Upper lobe of right lung (tissue), 1 donor: ENCODE data around the gene RBM15. TPM values are rescaled to one million over a fixed set of nuclear protein-coding genes. Genes with fewer than 3 reads are reported as not detected.

Source experiments
- ATAC-seq: fragments of 200-7000 bp; cut with Tn5 transposase; one replicate; pipeline ENCODE4 v1.9.1; 2020; ENCODE audit warnings: mild to moderate bottlenecking, moderate library complexity
- DNase-seq: peaks from one replicate; pipeline ENCODE4 v3.0.0-alpha.2; 2020
- H3K27ac ChIP-seq: fragments of 200-600 bp; one replicate; pipeline ENCODE4 v1.8.0; 2022
- H3K27me3 ChIP-seq: fragments of 200-600 bp; one replicate; pipeline ENCODE4 v1.8.0; 2022; ENCODE audit warnings: mild to moderate bottlenecking
- H3K36me3 ChIP-seq: fragments of 200-600 bp; one replicate; pipeline ENCODE4 v1.8.0; 2022
- H3K4me1 ChIP-seq: fragments of 200-600 bp; one replicate; pipeline ENCODE4 v1.8.0; 2022
- H3K4me3 ChIP-seq: fragments of 200-600 bp; one replicate; pipeline ENCODE4 v1.8.0; 2022; ENCODE audit warnings: mild to moderate bottlenecking
- H3K9me3 ChIP-seq: fragments of 200-600 bp; one replicate; pipeline ENCODE4 v1.8.0; 2022
- intact Hi-C: fragments of 100-400 bp; cut with DNase I; formaldehyde crosslinking; loops from one replicate; pipeline ENCODE4 v1.11.0; 2022
- total RNA-seq: library from RNA; stranded (reverse); fragmentation: NEBNext Ultra II Directional; extraction: Animal tissue kit (Norgen Biotek cat#: 25700); gene quantifications from one replicate; pipeline ENCODE4 v1.2.1, GENCODE V29; 2021
- TF ChIP-seq, protein P1 (sequence below): fragments of 200-600 bp; IDR thresholded peaks from one replicate; pipeline ENCODE4 v1.8.0; 2022; ENCODE audit warnings: antibody characterized with exemption
- donor health status: DM: no; HTN: yes; CAD: no; lungs with severe emphysema.

Gene RBM15
- total RNA-seq, 1 donor from 2014 or later, result 22.1 TPM

DNA sequence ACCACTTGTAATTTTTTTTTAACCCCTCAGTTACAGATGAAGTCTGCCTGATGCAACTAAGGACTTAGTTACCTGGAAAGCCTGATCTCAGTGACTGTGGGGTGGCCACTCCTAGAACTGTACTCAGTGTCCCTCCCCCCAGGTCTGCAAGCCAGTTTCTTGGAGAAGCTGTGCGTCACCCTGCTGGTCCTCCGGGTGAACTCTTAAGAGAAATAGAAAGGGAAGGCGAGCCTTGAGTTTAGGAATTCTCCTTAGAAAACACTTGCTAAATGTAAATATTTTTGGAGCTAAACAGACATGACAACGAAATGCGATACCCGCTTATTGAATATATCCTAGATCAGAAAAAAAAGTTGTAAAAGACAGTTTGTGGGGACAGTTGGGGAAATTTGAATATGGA lies 50.9 kb downstream of the RBM15 start:
- TF ChIP-seq, protein P1, sequence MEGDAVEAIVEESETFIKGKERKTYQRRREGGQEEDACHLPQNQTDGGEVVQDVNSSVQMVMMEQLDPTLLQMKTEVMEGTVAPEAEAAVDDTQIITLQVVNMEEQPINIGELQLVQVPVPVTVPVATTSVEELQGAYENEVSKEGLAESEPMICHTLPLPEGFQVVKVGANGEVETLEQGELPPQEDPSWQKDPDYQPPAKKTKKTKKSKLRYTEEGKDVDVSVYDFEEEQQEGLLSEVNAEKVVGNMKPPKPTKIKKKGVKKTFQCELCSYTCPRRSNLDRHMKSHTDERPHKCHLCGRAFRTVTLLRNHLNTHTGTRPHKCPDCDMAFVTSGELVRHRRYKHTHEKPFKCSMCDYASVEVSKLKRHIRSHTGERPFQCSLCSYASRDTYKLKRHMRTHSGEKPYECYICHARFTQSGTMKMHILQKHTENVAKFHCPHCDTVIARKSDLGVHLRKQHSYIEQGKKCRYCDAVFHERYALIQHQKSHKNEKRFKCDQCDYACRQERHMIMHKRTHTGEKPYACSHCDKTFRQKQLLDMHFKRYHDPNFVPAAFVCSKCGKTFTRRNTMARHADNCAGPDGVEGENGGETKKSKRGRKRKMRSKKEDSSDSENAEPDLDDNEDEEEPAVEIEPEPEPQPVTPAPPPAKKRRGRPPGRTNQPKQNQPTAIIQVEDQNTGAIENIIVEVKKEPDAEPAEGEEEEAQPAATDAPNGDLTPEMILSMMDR, result no peak
- H3K4me1 ChIP-seq, result no peaks in the 10 kb centered on the region
- H3K27ac ChIP-seq, result peak overlapping the region; percentile 27
- H3K9me3 ChIP-seq, result no peaks in the 10 kb centered on the region
- ATAC-seq, result peak; percentile 91
- DNase-seq, result no peak
- intact Hi-C loops, result no loop called here
- no peaks in the 10 kb centered on the region for H3K27me3 ChIP-seq
- H3K36me3 ChIP-seq, result no peaks in the 10 kb centered on the region
- peak overlapping the region; percentile 34 for H3K4me3 ChIP-seq

DNA sequence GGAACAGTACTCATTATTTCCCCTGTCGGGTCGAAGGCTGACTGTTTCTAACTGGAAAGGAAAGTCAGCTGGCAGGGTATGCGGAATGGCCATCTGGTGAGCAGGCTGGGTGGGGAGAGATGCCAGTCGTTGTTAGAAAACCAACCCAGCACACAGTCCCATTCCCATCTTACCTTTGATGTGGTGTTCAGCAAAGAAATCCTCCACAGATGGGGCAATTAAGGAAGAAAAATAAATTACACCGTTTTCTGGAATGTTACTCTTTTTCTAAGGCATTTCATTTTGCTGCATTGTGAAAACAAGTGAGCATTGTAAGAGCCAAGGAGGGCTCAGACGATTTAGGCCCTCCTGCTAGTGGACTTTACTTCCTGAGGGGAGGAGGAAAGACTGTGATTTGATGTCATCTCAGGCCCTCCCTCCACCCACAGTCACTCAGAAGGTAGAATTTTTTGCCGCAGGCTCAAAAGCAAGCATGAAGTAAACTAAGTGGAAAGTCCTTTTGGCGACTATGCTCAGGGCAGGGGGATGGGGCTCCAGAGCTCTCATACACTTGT lies 51.6 kb downstream of the RBM15 start, which contains the start of gene SLC16A4:
TSS of gene SLC16A4 (minus strand) at position 335 of the 554 bp plus-strand sequence. CDS start 1,703 bp downstream, outside the sequence.
- no peaks in the 10 kb centered on the region for H3K27me3 ChIP-seq
- H3K4me1 ChIP-seq, result no peaks in the 10 kb centered on the region
- H3K27ac ChIP-seq, result peak within 1 kb of the TSS; percentile 27
- DNase-seq (no peak), ATAC-seq (peak; percentile 78)
- H3K9me3 ChIP-seq, result no peaks in the 10 kb centered on the region
- H3K4me3 ChIP-seq, result peak within 1 kb of the TSS; percentile 34
- intact Hi-C loops, result no loop called here
- no peaks in the 10 kb centered on the region for H3K36me3 ChIP-seq
- TF ChIP-seq, protein P1, result no peak

DNA sequence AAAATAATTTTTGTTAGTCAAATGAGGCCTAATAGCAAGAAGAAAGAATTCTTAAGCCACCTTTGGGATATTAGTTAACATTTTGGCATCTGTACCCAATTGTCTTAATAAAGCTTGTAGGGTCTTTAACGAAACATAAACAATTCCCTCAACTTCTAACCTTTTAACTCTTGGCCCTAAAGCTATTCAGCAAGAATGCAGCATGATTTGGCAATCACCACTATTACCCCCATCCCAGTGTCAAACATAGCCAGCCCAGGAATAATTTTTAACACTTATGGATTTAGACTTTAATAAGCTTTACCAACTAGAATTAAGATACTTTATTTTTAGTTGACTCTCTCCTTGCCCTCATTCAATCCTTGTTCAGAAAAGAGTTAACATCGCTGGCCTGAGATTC lies 54.1 kb downstream of the RBM15 start:
- Histone ChIP-seq H3K4me3 (no peak overlapping the region), H3K36me3 (peaks cover 3% of the 10 kb centered on the region), H3K27me3 (no peaks in the 10 kb centered on the region), H3K4me1 (no peaks in the 10 kb centered on the region), H3K27ac (no peak overlapping the region), H3K9me3 (no peaks in the 10 kb centered on the region)
- DNase-seq (no peak), ATAC-seq (no peak)
- intact Hi-C loops, result no loop called here
- TF ChIP-seq, protein P1, result no peak

DNA sequence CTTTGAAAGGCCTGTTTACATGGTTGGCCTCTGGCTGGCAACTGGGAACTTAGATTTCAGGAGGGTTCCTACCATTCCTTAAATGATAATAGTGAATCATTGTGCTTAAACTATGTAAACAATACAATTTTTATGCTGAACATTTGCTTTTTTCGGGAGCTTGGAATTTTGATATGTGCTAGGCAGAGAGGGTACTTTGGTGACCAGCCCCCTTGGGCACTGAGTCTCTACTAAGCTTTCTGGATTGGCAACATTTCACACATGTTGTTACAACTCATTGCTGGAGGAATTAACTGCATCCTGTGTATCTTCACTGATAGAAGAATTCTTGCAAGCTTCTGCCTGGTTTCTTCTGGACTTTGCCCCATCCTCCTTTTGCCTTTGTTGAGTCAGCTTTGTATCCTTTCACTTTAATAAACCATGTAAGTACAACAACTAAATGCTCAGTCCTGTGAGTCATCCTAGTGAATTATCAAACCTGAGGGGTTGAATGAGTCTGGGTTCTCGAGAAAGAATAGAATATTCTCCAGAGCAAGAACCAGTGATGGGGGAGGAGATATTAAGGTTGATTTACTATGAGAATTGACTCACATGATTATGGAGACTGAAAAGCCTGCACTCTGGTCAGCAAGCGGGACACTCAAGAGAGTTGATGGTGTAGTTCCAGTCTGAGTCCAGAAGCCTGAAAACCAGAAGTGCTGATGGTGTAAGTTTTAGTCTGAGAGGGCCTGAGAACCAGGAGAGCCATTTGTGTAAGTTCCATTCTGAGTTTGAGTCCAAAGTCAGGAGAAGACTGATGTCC lies 54.7 kb downstream of the RBM15 start:
- no peak for ATAC-seq
- DNase-seq, result no peak

DNA sequence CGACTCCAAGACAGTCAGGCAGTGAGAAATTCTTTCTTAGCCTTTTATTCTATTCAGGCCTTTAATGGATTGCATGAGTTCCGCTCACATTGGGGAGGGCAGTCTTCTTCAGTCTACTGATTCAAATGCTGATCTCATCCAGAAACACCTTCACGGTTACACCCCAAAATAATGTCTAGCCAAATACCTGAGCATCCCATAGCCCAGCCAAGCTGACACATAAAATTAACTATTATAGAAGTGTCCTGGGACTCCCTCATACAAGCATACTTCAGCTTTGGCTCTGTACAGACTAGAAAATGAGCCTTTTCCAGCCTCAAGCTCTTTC lies 55.3 kb downstream of the RBM15 start:
- H3K27ac ChIP-seq, result no peak overlapping the region
- no peak for DNase-seq
- H3K36me3 ChIP-seq, result peaks cover 14% of the 10 kb centered on the region
- TF ChIP-seq, protein P1, result no peak
- H3K9me3 ChIP-seq, result no peaks in the 10 kb centered on the region
- intact Hi-C loops, result no loop called here
- ATAC-seq, result no peak
- H3K4me1 ChIP-seq, result no peaks in the 10 kb centered on the region
- no peak overlapping the region for H3K4me3 ChIP-seq
- H3K27me3 ChIP-seq, result no peaks in the 10 kb centered on the region

More for the DNA sequence above, 54.7 kb downstream of the RBM15 start:
- Histone ChIP-seq H3K4me3 (no peak overlapping the region), H3K4me1 (no peaks in the 10 kb centered on the region), H3K9me3 (no peaks in the 10 kb centered on the region), H3K27ac (no peak overlapping the region), H3K36me3 (peaks cover 9% of the 10 kb centered on the region), H3K27me3 (no peaks in the 10 kb centered on the region)
- TF ChIP-seq, protein P1, result no peak
- intact Hi-C loops, result no loop called here

Other genes starting within 250 kb of the RBM15 start
- gene UBL4B, start 226.9 kb upstream of the RBM15 start, total RNA-seq, result not detected
- 0.06 TPM for gene SLC6A17, start 188.9 kb upstream of the RBM15 start, total RNA-seq
- gene KCNC4, start 129.1 kb upstream of the RBM15 start, total RNA-seq, result 11.1 TPM
- 15.9 TPM for gene SLC16A4, start 51.6 kb downstream of the RBM15 start, total RNA-seq
- 110 TPM for gene LAMTOR5, start 68.3 kb downstream of the RBM15 start, total RNA-seq
- gene PROK1, start 111.8 kb downstream of the RBM15 start, total RNA-seq, result 0.41 TPM
- not detected for gene KCNA10, start 179.8 kb downstream of the RBM15 start, total RNA-seq